Adrenal gland (tissue), 12 donors: Measurements from ENCODE around the gene LDB2. TPM values are rescaled to one million over a fixed set of nuclear protein-coding genes. Genes with fewer than 3 reads are reported as not detected.

Source experiments
- DNase-seq, 7 donors: peaks; one replicate each; pipeline ENCODE4 v3.0.0-alpha.2; 2019 to 2020
- H3K27ac ChIP-seq, 5 donors: fragments of 200-600 bp; sonication (generic) in 4 of 5; 1 replicate in 3 of 5; 2 replicates in 2 of 5; pipeline versions ENCODE4 v1.5.1 to v1.8.0; 2016 to 2020; ENCODE audit warnings: mild to moderate bottlenecking in 1 of 5
- H3K27me3 ChIP-seq: fragments of 200-600 bp; 2 replicates; pipeline ENCODE4 v1.8.0; 2021
- H3K36me3 ChIP-seq, 2 donors: fragments of 200-600 bp; replicated peaks in 1 of 2; 1 replicate in 1 of 2; 2 replicates in 1 of 2; pipeline versions ENCODE4 v1.5.1 to v1.8.0; 2018 to 2022
- H3K4me1 ChIP-seq, 2 donors: fragments of 200-600 bp; replicated peaks in 1 of 2; 1 replicate in 1 of 2; 2 replicates in 1 of 2; pipeline versions ENCODE4 v1.5.1 to v1.8.0; 2018 to 2021
- H3K4me3 ChIP-seq, 4 donors: fragments of 200-600 bp; sonication (generic) in 3 of 4; one replicate each; pipeline ENCODE4 v1.5.1; 2016 to 2018
- H3K9me3 ChIP-seq, 3 donors: fragments of 200-600 bp; sonication (generic) in 1 of 3; replicated peaks in 1 of 3; 1 replicate in 2 of 3; 2 replicates in 1 of 3; pipeline versions ENCODE4 v1.5.1 to v1.8.0; 2016 to 2021
- CTCF ChIP-seq, 6 experiments: fragments of 450-650 bp in 4 of 6; fragments of 200-600 bp in 2 of 6; sonication (generic) in 1 of 6; IDR thresholded peaks; 1 replicate in 5 of 6; 2 replicates in 1 of 6; pipeline versions ENCODE4 v1.5.1 to v1.8.0; 2016 to 2021; ENCODE audit warnings: antibody characterized with exemption in 6 of 6, mild to moderate bottlenecking in 2 of 6, moderate library complexity in 1 of 6
- POLR2A ChIP-seq, 2 donors: fragments of 450-650 bp; IDR thresholded peaks; one replicate each; pipeline ENCODE4 v1.6.1; 2017; ENCODE audit warnings: antibody characterized with exemption in 2 of 2, mild to moderate bottlenecking in 2 of 2, moderate library complexity in 1 of 2
- WGBS, 4 donors: extraction: QIAGEN DNeasy Blood & Tissue Kit in 2 of 4; methylation state at CpG; one replicate each; pipeline versions ENCODE4 v1.1.5 to v1.1.7; 2013 to 2017; 5-methylcytosine and 5-hydroxymethylcytosine counted together
- intact Hi-C, 2 donors: fragments of 100-400 bp; cut with DNase I; formaldehyde crosslinking; loops; one replicate each; pipeline versions ENCODE4 v1.14.1 to v1.15.0; 2022 to 2023
- polyA plus RNA-seq, 3 donors: library from polyadenylated mRNA; stranded (reverse); fragments of 200-250 nt in 2 of 3; fragments of 350-450 nt in 1 of 3; fragmentation: Illumina TruSeq in 1 of 3; extraction: RNeasy Lipid Tissue Mini Kit (QIAGEN cat#74804) in 1 of 3; gene quantifications; one replicate each; pipeline ENCODE4 v1.2.3, GENCODE V29; 2013 to 2014
- total RNA-seq, 9 donors: library from RNA; depleted of rRNA in 4 of 9; stranded (reverse); fragments of >200 nt in 4 of 9; fragments of 120-200 nt in 1 of 9; fragmentation: NEBNext Ultra II Directional in 1 of 9; extraction: Animal tissue kit (Norgen Biotek cat#: 25700) in 1 of 9; gene quantifications; one replicate each; pipeline versions ENCODE4 v1.1.0 to v1.2.4, GENCODE V29; 2013 to 2023
- donor health status: healthy with polysubstance abuse.
- donor health status: Bipolar disorder and iron deficiency.
- donor health status: DM: yes; HTN: yes; CAD: no.
- donor health status: DM: no; HTN: no; CAD: no.
- donor health status: DM: no; HTN: no; CAD: no.
- donor health status: DM: yes; HTN: yes; CAD: no.

The LDB2 gene
- total and polyA plus RNA-seq, 12 donors = 17.1 to 51.1 (median 27.0) TPM

GRCh38 chr4:16643893-16644292 is 254.6 kb downstream of the LDB2 start:
- Histone ChIP-seq H3K36me3 (no peaks in the 10 kb centered on the region), H3K9me3 (no peaks in the 10 kb centered on the region), H3K4me3 (no peak overlapping the region), H3K27ac (no peak overlapping the region), H3K4me1 (no peaks in the 10 kb centered on the region), H3K27me3 (no peaks in the 10 kb centered on the region)
- no peak for TF ChIP-seq POLR2A (IDR thresholded peaks at IDR 0.05)
- TF ChIP-seq CTCF (IDR thresholded peaks at IDR 0.05) = no peak
- DNase-seq = no peak
- WGBS, 4 donors = 65 to 87% (median 81%) methylated on average over 2 of the region's 2 CpGs
- intact Hi-C loops = no loop called here

- H3K27ac ChIP-seq = no peak overlapping the region
- H3K4me1 ChIP-seq = no peaks in the 10 kb centered on the region
- H3K9me3 ChIP-seq = no peaks in the 10 kb centered on the region
- H3K36me3 ChIP-seq = no peaks in the 10 kb centered on the region
- intact Hi-C loops = no loop called here
- no peak for TF ChIP-seq POLR2A (IDR thresholded peaks at IDR 0.05)
- TF ChIP-seq CTCF (IDR thresholded peaks at IDR 0.05) = peak in 2 of 6 experiments; percentile 10 to 17
- WGBS, 4 donors = 64 to 75% (median 69%) methylated on average over 5 of the region's 5 CpGs
- H3K27me3 ChIP-seq = no peaks in the 10 kb centered on the region
- H3K4me3 ChIP-seq = no peak overlapping the region
- no peak for DNase-seq
Observed at GRCh38 chr4:16642897-16643296, 255.5 kb downstream of the LDB2 start.

- no peaks in the 10 kb centered on the region for H3K9me3 ChIP-seq
- no peak overlapping the region for H3K4me3 ChIP-seq
- no peak for TF ChIP-seq POLR2A (IDR thresholded peaks at IDR 0.05)
- TF ChIP-seq CTCF (IDR thresholded peaks at IDR 0.05) = no peak
- intact Hi-C loops = no loop called here
- 42 to 67% (median 47%) methylated on average over 1 of the region's 1 CpG for WGBS, 4 donors
- no peak for DNase-seq
- H3K27ac ChIP-seq = no peak overlapping the region
- no peaks in the 10 kb centered on the region for H3K27me3 ChIP-seq
- H3K36me3 ChIP-seq = no peaks in the 10 kb centered on the region
- H3K4me1 ChIP-seq = no peaks in the 10 kb centered on the region
Observed at GRCh38 chr4:16641971-16642370, 256.5 kb downstream of the LDB2 start.

GRCh38 chr4:16636912-16637630 is 261.4 kb downstream of the LDB2 start:
- no peak overlapping the region for H3K27ac ChIP-seq
- no peak for DNase-seq
- intact Hi-C loops = no loop called here

More at GRCh38 chr4:16636912-16637630, 261.4 kb downstream of the LDB2 start:
- Histone ChIP-seq H3K36me3 (no peaks in the 10 kb centered on the region), H3K9me3 (no peaks in the 10 kb centered on the region), H3K27me3 (no peaks in the 10 kb centered on the region), H3K4me1 (no peaks in the 10 kb centered on the region), H3K4me3 (no peak overlapping the region)
- TF ChIP-seq POLR2A (IDR thresholded peaks at IDR 0.05) (no peak), CTCF (IDR thresholded peaks at IDR 0.05) (no peak)
- 67 to 74% (median 70%) methylated on average over 4 of the region's 4 CpGs for WGBS, 4 donors
